Measurements from ENCODE around the gene SLC35A2.
A peak's percentile ranks its signal among the peaks of the same experiment; 100 is the strongest.

SLC35A2 gene

GRCh38 chrX:48938721-48939425, 27.4 kb upstream of the SLC35A2 start:
- ChIA-PET CTCF (interaction anchor here (0.6 to 1.7 kb wide), 6 partner anchors 8 to 369 kb away, joined by 3 to 5 read pairs (median 3); partner anchors contain the start of genes PQBP1 and TIMM17B), POLR2A (interaction anchor here (0.6 to 2.2 kb wide), 5 partner anchors 20 to 303 kb away, joined by 3 to 12 read pairs (median 5); partner anchors contain the start of genes PIM2, SLC35A2 and TFE3)
- Histone ChIP-seq H3K27ac (ENCODE audit: insufficient read depth in 1 of 2, low read depth in 1 of 2, low read length in 2 of 2, poor library complexity in 1 of 2, severe bottlenecking in 2 of 2) (peak overlapping the region; percentile 62 to 80), H3K9me3 (ENCODE audit: control extremely low read depth in 1 of 5, control insufficient read depth in 4 of 5, insufficient read depth in 2 of 5, low read depth in 1 of 5, low read length in 4 of 5) (no peaks in the 10 kb centered on the region), H3K4me3 (ENCODE audit: control insufficient read depth in 1 of 7, extremely low read depth in 1 of 7, insufficient read depth in 4 of 7, low read depth in 2 of 7, low read length in 6 of 7) (peak overlapping the region in 1 of 7 experiments; percentile 33), H3K36me3 (ENCODE audit: control insufficient read depth in 4 of 4, insufficient read depth in 4 of 4, low read length in 3 of 4) (peaks cover 6 to 21% (median 11%) of the 10 kb centered on the region in 4 experiments), H3K4me1 (ENCODE audit: control extremely low read depth in 1 of 4, control insufficient read depth in 4 of 4, insufficient read depth in 4 of 4, low read length in 3 of 4) (peaks cover 22 to 79% (median 76%) of the 10 kb centered on the region in 4 experiments), H3K27me3 (replicated peaks in 2 of 5; ENCODE audit: control insufficient read depth in 4 of 5, insufficient read depth in 5 of 5, low read length in 4 of 5) (peaks cover 0 to 4% (median 0%) of the 10 kb centered on the region in 5 experiments)
- DNase-seq = peak; percentile 52 to 87 (median 86)
- WGBS (ENCODE audit: insufficient coverage) = 100% methylated on average over 1 of the region's 1 CpG

GRCh38 chrX:48937054-48937907, 25.8 kb upstream of the SLC35A2 start:
- Histone ChIP-seq H3K27ac (ENCODE audit: insufficient read depth in 1 of 2, low read depth in 1 of 2, low read length in 2 of 2, poor library complexity in 1 of 2, severe bottlenecking in 2 of 2) (peak overlapping the region; percentile 58 to 80), H3K4me3 (ENCODE audit: control insufficient read depth in 1 of 7, extremely low read depth in 1 of 7, insufficient read depth in 4 of 7, low read depth in 2 of 7, low read length in 6 of 7) (peak overlapping the region in 4 of 7 experiments; percentile 4 to 50 (median 30)), H3K9me3 (ENCODE audit: control extremely low read depth in 1 of 5, control insufficient read depth in 4 of 5, insufficient read depth in 2 of 5, low read depth in 1 of 5, low read length in 4 of 5) (no peaks in the 10 kb centered on the region), H3K36me3 (ENCODE audit: control insufficient read depth in 4 of 4, insufficient read depth in 4 of 4, low read length in 3 of 4) (peaks cover 6 to 21% (median 14%) of the 10 kb centered on the region in 4 experiments), H3K4me1 (ENCODE audit: control extremely low read depth in 1 of 4, control insufficient read depth in 4 of 4, insufficient read depth in 4 of 4, low read length in 3 of 4) (peaks cover 22 to 75% (median 71%) of the 10 kb centered on the region in 4 experiments), H3K27me3 (replicated peaks in 2 of 5; ENCODE audit: control insufficient read depth in 4 of 5, insufficient read depth in 5 of 5, low read length in 4 of 5) (peaks cover 0 to 4% (median 0%) of the 10 kb centered on the region in 5 experiments)
- ChIA-PET POLR2A (interaction anchor here (0.7 to 2.2 kb wide), 7 partner anchors 9 to 46 kb away, joined by 3 to 13 read pairs (median 5); partner anchors contain the start of genes PIM2 and SLC35A2), CTCF (interaction anchor here (0.7 to 2.2 kb wide), 8 partner anchors 9 to 398 kb away, joined by 3 to 10 read pairs (median 4); partner anchors contain the start of genes SLC35A2 and TBC1D25)
- peak; percentile 82 to 95 (median 95) for DNase-seq
- 4% methylated on average over 9 of the region's 9 CpGs for WGBS (ENCODE audit: insufficient coverage)

GRCh38 chrX:48936429-48937053, 25.1 kb upstream of the SLC35A2 start:
- ChIA-PET POLR2A (interaction anchor here (0.7 to 2.2 kb wide), 6 partner anchors 9 to 45 kb away, joined by 3 to 13 read pairs (median 6); partner anchors contain the start of genes PIM2 and SLC35A2), CTCF (interaction anchor here (1.0 to 2.2 kb wide), 5 partner anchors 9 to 397 kb away, joined by 4 to 10 read pairs (median 6); partner anchors contain the start of genes SLC35A2 and TBC1D25)
- no peaks in the 10 kb centered on the region for H3K9me3 ChIP-seq (ENCODE audit: control extremely low read depth in 1 of 5, control insufficient read depth in 4 of 5, insufficient read depth in 2 of 5, low read depth in 1 of 5, low read length in 4 of 5)
- H3K36me3 ChIP-seq (ENCODE audit: control insufficient read depth in 4 of 4, insufficient read depth in 4 of 4, low read length in 3 of 4) = peaks cover 6 to 18% (median 14%) of the 10 kb centered on the region in 4 experiments
- WGBS (ENCODE audit: insufficient coverage) = 93% methylated on average over 6 of the region's 8 CpGs
- H3K4me1 ChIP-seq (ENCODE audit: control extremely low read depth in 1 of 4, control insufficient read depth in 4 of 4, insufficient read depth in 4 of 4, low read length in 3 of 4) = peaks cover 22 to 67% (median 64%) of the 10 kb centered on the region in 4 experiments
- peak overlapping the region in 3 of 7 experiments; percentile 10 to 43 (median 22) for H3K4me3 ChIP-seq (ENCODE audit: control insufficient read depth in 1 of 7, extremely low read depth in 1 of 7, insufficient read depth in 4 of 7, low read depth in 2 of 7, low read length in 6 of 7)
- H3K27me3 ChIP-seq (replicated peaks in 2 of 5; ENCODE audit: control insufficient read depth in 4 of 5, insufficient read depth in 5 of 5, low read length in 4 of 5) = peaks cover 0 to 4% (median 0%) of the 10 kb centered on the region in 5 experiments
- peak overlapping the region in 1 of 2 experiments; percentile 80 for H3K27ac ChIP-seq (ENCODE audit: insufficient read depth in 1 of 2, low read depth in 1 of 2, low read length in 2 of 2, poor library complexity in 1 of 2, severe bottlenecking in 2 of 2)
- DNase-seq = no peak

GRCh38 chrX:48935301-48935670, 23.8 kb upstream of the SLC35A2 start:
- Histone ChIP-seq H3K4me3 (ENCODE audit: control insufficient read depth in 1 of 7, extremely low read depth in 1 of 7, insufficient read depth in 4 of 7, low read depth in 2 of 7, low read length in 6 of 7) (peak overlapping the region in 2 of 7 experiments; percentile 26 to 28), H3K9me3 (ENCODE audit: control extremely low read depth in 1 of 5, control insufficient read depth in 4 of 5, insufficient read depth in 2 of 5, low read depth in 1 of 5, low read length in 4 of 5) (no peaks in the 10 kb centered on the region), H3K4me1 (ENCODE audit: control extremely low read depth in 1 of 4, control insufficient read depth in 4 of 4, insufficient read depth in 4 of 4, low read length in 3 of 4) (peaks cover 21 to 56% (median 52%) of the 10 kb centered on the region in 4 experiments), H3K27me3 (replicated peaks in 2 of 5; ENCODE audit: control insufficient read depth in 4 of 5, insufficient read depth in 5 of 5, low read length in 4 of 5) (peaks cover 0 to 4% (median 0%) of the 10 kb centered on the region in 5 experiments), H3K36me3 (ENCODE audit: control insufficient read depth in 4 of 4, insufficient read depth in 4 of 4, low read length in 3 of 4) (peaks cover 6 to 25% (median 14%) of the 10 kb centered on the region in 4 experiments), H3K27ac (ENCODE audit: insufficient read depth in 1 of 2, low read depth in 1 of 2, low read length in 2 of 2, poor library complexity in 1 of 2, severe bottlenecking in 2 of 2) (no peak overlapping the region)
- no peak for DNase-seq
- CTCF ChIA-PET = no interaction called here
- WGBS (ENCODE audit: insufficient coverage) = 80% methylated on average over 1 of the region's 1 CpG
- POLR2A ChIA-PET = interaction anchor here (1.7 kb wide), 1 partner anchor 11 kb away, joined by 4 read pairs; no protein-coding TSS in a partner anchor

- peak overlapping the region in 2 of 7 experiments; percentile 26 to 28 for H3K4me3 ChIP-seq (ENCODE audit: control insufficient read depth in 1 of 7, extremely low read depth in 1 of 7, insufficient read depth in 4 of 7, low read depth in 2 of 7, low read length in 6 of 7)
- H3K9me3 ChIP-seq (ENCODE audit: control extremely low read depth in 1 of 5, control insufficient read depth in 4 of 5, insufficient read depth in 2 of 5, low read depth in 1 of 5, low read length in 4 of 5) = no peaks in the 10 kb centered on the region
- H3K36me3 ChIP-seq (ENCODE audit: control insufficient read depth in 4 of 4, insufficient read depth in 4 of 4, low read length in 3 of 4) = peaks cover 4 to 28% (median 16%) of the 10 kb centered on the region in 4 experiments
- POLR2A ChIA-PET = no interaction called here
- 45% methylated on average over 2 of the region's 7 CpGs for WGBS (ENCODE audit: insufficient coverage)
- peaks cover 17 to 50% (median 47%) of the 10 kb centered on the region in 4 experiments for H3K4me1 ChIP-seq (ENCODE audit: control extremely low read depth in 1 of 4, control insufficient read depth in 4 of 4, insufficient read depth in 4 of 4, low read length in 3 of 4)
- no peak overlapping the region for H3K27ac ChIP-seq (ENCODE audit: insufficient read depth in 1 of 2, low read depth in 1 of 2, low read length in 2 of 2, poor library complexity in 1 of 2, severe bottlenecking in 2 of 2)
- CTCF ChIA-PET = no interaction called here
- peaks cover 0 to 4% (median 0%) of the 10 kb centered on the region in 5 experiments for H3K27me3 ChIP-seq (replicated peaks in 2 of 5; ENCODE audit: control insufficient read depth in 4 of 5, insufficient read depth in 5 of 5, low read length in 4 of 5)
- DNase-seq = no peak
These were observed 23.3 kb upstream of the SLC35A2 start for GRCh38 chrX:48934581-48935300.

- Histone ChIP-seq H3K36me3 (ENCODE audit: control insufficient read depth in 4 of 4, insufficient read depth in 4 of 4, low read length in 3 of 4) (peaks cover 4 to 28% (median 16%) of the 10 kb centered on the region in 4 experiments), H3K4me3 (ENCODE audit: control insufficient read depth in 1 of 7, extremely low read depth in 1 of 7, insufficient read depth in 4 of 7, low read depth in 2 of 7, low read length in 6 of 7) (no peak overlapping the region), H3K9me3 (ENCODE audit: control extremely low read depth in 1 of 5, control insufficient read depth in 4 of 5, insufficient read depth in 2 of 5, low read depth in 1 of 5, low read length in 4 of 5) (no peaks in the 10 kb centered on the region), H3K27me3 (replicated peaks in 2 of 5; ENCODE audit: control insufficient read depth in 4 of 5, insufficient read depth in 5 of 5, low read length in 4 of 5) (peaks cover 0 to under 1% (median 0%) of the 10 kb centered on the region in 5 experiments), H3K27ac (ENCODE audit: insufficient read depth in 1 of 2, low read depth in 1 of 2, low read length in 2 of 2, poor library complexity in 1 of 2, severe bottlenecking in 2 of 2) (no peak overlapping the region), H3K4me1 (ENCODE audit: control extremely low read depth in 1 of 4, control insufficient read depth in 4 of 4, insufficient read depth in 4 of 4, low read length in 3 of 4) (peaks cover 10 to 41% (median 37%) of the 10 kb centered on the region in 4 experiments)
- ChIA-PET CTCF (no interaction called here), POLR2A (no interaction called here)
- 83% methylated on average over 1 of the region's 2 CpGs for WGBS (ENCODE audit: insufficient coverage)
- no peak for DNase-seq
These were observed 22.3 kb upstream of the SLC35A2 start for GRCh38 chrX:48933757-48934156.

Measured in common myeloid progenitor, CD34-positive (primary cell).